ENCODE data around the gene FAM131C.

FAM131C gene

DNA sequence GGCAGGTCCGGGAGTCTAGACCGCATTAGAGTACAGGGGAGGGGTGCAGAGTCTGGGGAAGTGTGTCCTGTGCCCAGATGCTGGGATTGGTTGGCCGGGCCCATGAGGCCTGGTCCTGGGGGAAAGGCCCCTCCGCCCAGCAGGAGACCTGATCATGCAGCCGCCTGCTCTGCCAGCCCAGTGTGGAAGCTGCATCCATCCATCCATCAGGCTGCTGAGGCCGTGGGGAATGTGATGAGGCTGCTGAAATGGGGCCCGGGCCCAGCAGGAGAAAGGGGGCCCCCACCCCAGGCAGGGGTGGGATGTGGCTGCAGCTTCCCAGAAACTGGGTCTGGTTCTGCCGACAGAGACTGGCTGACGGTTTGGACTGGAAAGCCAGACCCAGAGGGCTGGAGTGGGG lies 45.3 kb upstream of the FAM131C start:
- no peak for TF ChIP-seq ZNF274 (IDR thresholded peaks at IDR 0.05; ENCODE audit: low read depth, low read length)
- TF ChIP-seq SUZ12 (IDR thresholded peaks at IDR 0.05; ENCODE audit: extremely low read depth, insufficient read depth, insufficient read length) = no peak
- no peak for TF ChIP-seq YY1 (IDR thresholded peaks at IDR 0.05; ENCODE audit: insufficient read depth, insufficient read length)
- peaks cover 6% of the 10 kb centered on the region for H3K27me3 ChIP-seq (ENCODE audit: insufficient read depth, insufficient read length)
- H3K4me3 ChIP-seq (ENCODE audit: insufficient read length, low read depth) = no peak overlapping the region
- H3K36me3 ChIP-seq (ENCODE audit: insufficient read depth, insufficient read length, low read length) = peaks cover 13% of the 10 kb centered on the region
- no peak for DNase-seq (ENCODE audit: low read depth, low spot score)
- no peaks in the 10 kb centered on the region for H3K9me3 ChIP-seq (ENCODE audit: insufficient read depth, low read length)
- no peak overlapping the region for H3K9ac ChIP-seq (ENCODE audit: insufficient read length, low read depth)
- H3K4me1 ChIP-seq (ENCODE audit: insufficient read depth, insufficient read length) = peaks cover 40% of the 10 kb centered on the region

DNA sequence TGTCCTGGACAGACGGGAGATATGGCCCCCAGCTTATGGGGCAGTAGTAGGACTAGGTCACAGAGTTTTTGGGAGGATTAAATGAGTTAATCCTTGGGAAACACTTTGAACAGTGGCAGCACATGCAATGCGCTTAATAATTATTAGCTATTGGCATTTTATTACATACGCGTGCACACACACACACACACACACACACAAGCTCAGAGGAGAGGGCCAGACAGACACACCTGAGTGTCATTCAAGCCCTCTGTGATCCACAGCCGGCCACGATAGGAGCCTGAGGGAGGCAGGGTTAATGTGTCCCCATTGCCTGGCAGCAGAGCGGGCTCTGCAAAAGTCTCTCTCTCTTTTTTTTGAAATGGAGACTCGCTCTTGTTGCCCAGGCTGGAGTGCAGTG lies 44.5 kb upstream of the FAM131C start:
- Histone ChIP-seq H3K4me3 (ENCODE audit: insufficient read length, low read depth) (no peak overlapping the region), H3K27me3 (ENCODE audit: insufficient read depth, insufficient read length) (peaks cover 6% of the 10 kb centered on the region), H3K9me3 (ENCODE audit: insufficient read depth, low read length) (no peaks in the 10 kb centered on the region), H3K9ac (ENCODE audit: insufficient read length, low read depth) (no peak overlapping the region), H3K4me1 (ENCODE audit: insufficient read depth, insufficient read length) (peaks cover 44% of the 10 kb centered on the region), H3K36me3 (ENCODE audit: insufficient read depth, insufficient read length, low read length) (peaks cover 6% of the 10 kb centered on the region)
- DNase-seq (ENCODE audit: low read depth, low spot score) = no peak
- TF ChIP-seq ZNF274 (IDR thresholded peaks at IDR 0.05; ENCODE audit: low read depth, low read length) (no peak), SUZ12 (IDR thresholded peaks at IDR 0.05; ENCODE audit: extremely low read depth, insufficient read depth, insufficient read length) (no peak), YY1 (IDR thresholded peaks at IDR 0.05; ENCODE audit: insufficient read depth, insufficient read length) (no peak)

DNA sequence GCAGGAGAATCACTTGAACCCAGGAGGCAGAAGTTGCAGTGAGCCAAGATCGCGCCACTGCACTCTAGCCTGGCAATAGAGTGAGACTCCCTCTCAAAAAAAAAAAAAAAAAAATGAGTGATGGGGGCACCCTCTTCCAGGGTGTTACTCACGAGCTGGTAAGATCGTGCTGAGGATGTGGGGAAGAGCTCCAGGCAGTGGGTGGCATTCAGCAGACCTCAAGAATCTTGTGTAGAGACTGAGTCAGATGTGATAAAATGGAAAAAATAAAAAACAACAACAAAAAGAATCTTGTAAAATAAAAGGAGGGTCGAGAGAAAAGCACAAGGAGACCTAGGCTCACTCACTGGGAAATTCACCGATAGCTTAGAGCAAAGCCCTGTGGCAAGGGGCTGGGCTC lies 43.9 kb upstream of the FAM131C start:
- Histone ChIP-seq H3K36me3 (ENCODE audit: insufficient read depth, insufficient read length, low read length) (peaks cover under 1% of the 10 kb centered on the region), H3K27me3 (ENCODE audit: insufficient read depth, insufficient read length) (peaks cover 8% of the 10 kb centered on the region), H3K4me1 (ENCODE audit: insufficient read depth, insufficient read length) (peaks cover 39% of the 10 kb centered on the region), H3K4me3 (ENCODE audit: insufficient read length, low read depth) (no peak overlapping the region), H3K9ac (ENCODE audit: insufficient read length, low read depth) (no peak overlapping the region), H3K9me3 (ENCODE audit: insufficient read depth, low read length) (no peaks in the 10 kb centered on the region)
- no peak for TF ChIP-seq SUZ12 (IDR thresholded peaks at IDR 0.05; ENCODE audit: extremely low read depth, insufficient read depth, insufficient read length)
- TF ChIP-seq YY1 (IDR thresholded peaks at IDR 0.05; ENCODE audit: insufficient read depth, insufficient read length) = no peak
- TF ChIP-seq ZNF274 (IDR thresholded peaks at IDR 0.05; ENCODE audit: low read depth, low read length) = no peak
- no peak for DNase-seq (ENCODE audit: low read depth, low spot score)

- no peak overlapping the region for H3K4me3 ChIP-seq (ENCODE audit: insufficient read length, low read depth)
- no peaks in the 10 kb centered on the region for H3K9me3 ChIP-seq (ENCODE audit: insufficient read depth, low read length)
- no peak for TF ChIP-seq ZNF274 (IDR thresholded peaks at IDR 0.05; ENCODE audit: low read depth, low read length)
- TF ChIP-seq SUZ12 (IDR thresholded peaks at IDR 0.05; ENCODE audit: extremely low read depth, insufficient read depth, insufficient read length) = no peak
- TF ChIP-seq YY1 (IDR thresholded peaks at IDR 0.05; ENCODE audit: insufficient read depth, insufficient read length) = no peak
- H3K9ac ChIP-seq (ENCODE audit: insufficient read length, low read depth) = peak overlapping the region; percentile 32
- H3K4me1 ChIP-seq (ENCODE audit: insufficient read depth, insufficient read length) = peaks cover 42% of the 10 kb centered on the region
- no peak for DNase-seq (ENCODE audit: low read depth, low spot score)
- no peaks in the 10 kb centered on the region for H3K36me3 ChIP-seq (ENCODE audit: insufficient read depth, insufficient read length, low read length)
- H3K27me3 ChIP-seq (ENCODE audit: insufficient read depth, insufficient read length) = peaks cover 16% of the 10 kb centered on the region
These were observed 43.2 kb upstream of the FAM131C start for GRCh38 chr1:16116625-16117024.

GRCh38 chr1:16116002-16116401 lies 42.6 kb upstream of the FAM131C start:
- peak overlapping the region; percentile 32 for H3K9ac ChIP-seq (ENCODE audit: insufficient read length, low read depth)

DNA sequence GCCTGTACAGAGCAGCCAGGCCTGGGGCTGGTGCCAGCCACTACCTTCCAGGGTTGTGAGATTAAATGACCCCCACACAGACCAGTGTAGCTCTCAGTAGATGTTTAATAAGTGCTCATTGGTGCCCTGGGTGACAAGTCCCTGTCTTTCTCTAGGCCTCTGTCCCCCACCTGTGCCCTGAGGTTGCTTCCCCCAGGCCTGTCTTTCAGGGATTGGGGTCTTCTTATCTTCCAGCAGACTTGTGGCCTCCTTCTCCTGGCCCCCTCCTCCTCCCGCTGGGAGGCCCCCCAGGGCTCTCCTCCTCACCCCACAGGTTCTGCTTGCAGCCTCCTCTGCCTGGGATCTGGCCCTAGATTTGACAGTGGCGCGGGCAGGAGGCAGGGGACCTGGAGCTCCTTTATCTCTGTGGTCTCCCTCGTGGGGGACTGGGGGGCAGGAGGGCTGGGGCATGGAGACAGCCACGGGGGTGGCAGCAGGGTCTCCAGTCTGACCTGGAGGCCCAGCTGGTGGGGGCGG lies 42.1 kb upstream of the FAM131C start:
- DNase-seq (ENCODE audit: low read depth, low spot score) = no peak
- Histone ChIP-seq H3K36me3 (ENCODE audit: insufficient read depth, insufficient read length, low read length) (no peaks in the 10 kb centered on the region), H3K9ac (ENCODE audit: insufficient read length, low read depth) (peak overlapping the region; percentile 67), H3K4me1 (ENCODE audit: insufficient read depth, insufficient read length) (peaks cover 38% of the 10 kb centered on the region), H3K4me3 (ENCODE audit: insufficient read length, low read depth) (no peak overlapping the region), H3K9me3 (ENCODE audit: insufficient read depth, low read length) (no peaks in the 10 kb centered on the region), H3K27me3 (ENCODE audit: insufficient read depth, insufficient read length) (peaks cover 16% of the 10 kb centered on the region)
- TF ChIP-seq SUZ12 (IDR thresholded peaks at IDR 0.05; ENCODE audit: extremely low read depth, insufficient read depth, insufficient read length) = no peak
- TF ChIP-seq ZNF274 (IDR thresholded peaks at IDR 0.05; ENCODE audit: low read depth, low read length) = no peak
- no peak for TF ChIP-seq YY1 (IDR thresholded peaks at IDR 0.05; ENCODE audit: insufficient read depth, insufficient read length)

More at GRCh38 chr1:16116002-16116401, 42.6 kb upstream of the FAM131C start:
- Histone ChIP-seq H3K36me3 (ENCODE audit: insufficient read depth, insufficient read length, low read length) (no peaks in the 10 kb centered on the region), H3K4me1 (ENCODE audit: insufficient read depth, insufficient read length) (peaks cover 42% of the 10 kb centered on the region), H3K27me3 (ENCODE audit: insufficient read depth, insufficient read length) (peaks cover 16% of the 10 kb centered on the region), H3K9me3 (ENCODE audit: insufficient read depth, low read length) (no peaks in the 10 kb centered on the region), H3K4me3 (ENCODE audit: insufficient read length, low read depth) (no peak overlapping the region)
- no peak for DNase-seq (ENCODE audit: low read depth, low spot score)
- TF ChIP-seq ZNF274 (IDR thresholded peaks at IDR 0.05; ENCODE audit: low read depth, low read length) (no peak), YY1 (IDR thresholded peaks at IDR 0.05; ENCODE audit: insufficient read depth, insufficient read length) (no peak), SUZ12 (IDR thresholded peaks at IDR 0.05; ENCODE audit: extremely low read depth, insufficient read depth, insufficient read length) (no peak)

DNA sequence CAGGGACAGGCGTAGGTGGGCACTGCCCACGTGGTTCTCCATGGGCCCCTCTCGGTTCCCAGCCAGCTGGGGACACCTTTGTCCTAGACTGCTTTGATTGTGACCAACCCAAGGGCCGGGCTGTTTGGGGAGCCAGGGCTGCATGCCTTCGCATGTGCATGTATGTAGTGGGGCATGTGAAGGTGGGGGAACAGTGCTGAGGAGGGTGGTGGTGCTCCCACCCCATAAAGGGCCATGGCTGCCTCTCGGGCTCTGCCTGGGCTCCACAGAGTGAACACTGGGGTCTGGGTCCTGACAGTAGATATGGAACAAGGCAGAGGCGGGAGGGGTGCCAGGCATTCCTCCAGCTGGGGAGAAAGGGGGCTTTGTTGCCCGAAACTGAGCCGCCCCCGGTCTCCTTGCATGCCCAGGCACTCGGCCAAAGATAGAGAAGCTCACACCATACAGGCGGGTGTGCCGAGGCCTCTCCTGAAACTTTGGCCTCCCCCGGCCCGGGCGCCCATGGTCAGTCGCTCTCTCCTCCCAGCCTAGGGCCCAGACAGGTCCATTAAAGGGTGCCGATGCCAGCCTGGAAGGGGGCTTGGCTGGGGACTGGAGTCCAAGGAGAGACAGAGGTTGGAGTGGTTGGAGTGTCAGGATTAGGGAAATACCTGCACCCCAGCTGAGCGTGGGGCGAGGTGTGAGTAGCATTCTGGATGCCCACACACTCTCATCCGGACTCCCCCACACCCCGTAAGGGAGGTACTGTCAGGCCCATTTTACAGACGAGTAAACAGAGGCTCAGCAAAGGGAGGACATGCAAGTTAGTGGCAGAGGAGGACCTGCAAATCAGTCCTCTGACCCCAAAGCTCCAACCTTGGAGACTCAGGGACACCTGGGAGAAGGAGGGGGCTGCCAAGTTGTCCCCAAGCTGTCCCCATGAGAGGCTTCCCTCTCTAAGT lies 41.3 kb upstream of the FAM131C start:
- Histone ChIP-seq H3K4me1 (ENCODE audit: insufficient read depth, insufficient read length) (peaks cover 35% of the 10 kb centered on the region), H3K27me3 (ENCODE audit: insufficient read depth, insufficient read length) (peaks cover 16% of the 10 kb centered on the region), H3K4me3 (ENCODE audit: insufficient read length, low read depth) (no peak overlapping the region), H3K36me3 (ENCODE audit: insufficient read depth, insufficient read length, low read length) (no peaks in the 10 kb centered on the region), H3K9ac (ENCODE audit: insufficient read length, low read depth) (peak overlapping the region; percentile 67), H3K9me3 (ENCODE audit: insufficient read depth, low read length) (no peaks in the 10 kb centered on the region)
- TF ChIP-seq ZNF274 (IDR thresholded peaks at IDR 0.05; ENCODE audit: low read depth, low read length) (no peak), SUZ12 (IDR thresholded peaks at IDR 0.05; ENCODE audit: extremely low read depth, insufficient read depth, insufficient read length) (no peak), YY1 (IDR thresholded peaks at IDR 0.05; ENCODE audit: insufficient read depth, insufficient read length) (no peak)
- no peak for DNase-seq (ENCODE audit: low read depth, low spot score)
